Putamen (tissue), 1 donor: ENCODE results near the gene CAPZA1.
"Not testable (repeated sequence)": the region's sequence is repeated elsewhere in the genome, so short reads cannot be mapped to it uniquely, and the experiment has no call there.

Experiments
- DNase-seq: peaks from one replicate; pipeline ENCODE4 v3.0.0-alpha.2; 2016; ENCODE audit warnings: low spot score

The CAPZA1 gene

GRCh38 chr1:112628516-112628915 lies 8.9 kb downstream of the CAPZA1 start:
- DNase-seq = no peak

- DNase-seq = no peak
Measured at GRCh38 chr1:112629256-112629655, 9.6 kb downstream of the CAPZA1 start.

- DNase-seq = no peak
Measured at GRCh38 chr1:112633628-112634027, 14.0 kb downstream of the CAPZA1 start.

- DNase-seq = no peak
Measured at GRCh38 chr1:112634367-112634766, 14.7 kb downstream of the CAPZA1 start.

GRCh38 chr1:112636056-112636455 lies 16.4 kb downstream of the CAPZA1 start:
- DNase-seq = no peak

GRCh38 chr1:112636597-112637253 lies 17.1 kb downstream of the CAPZA1 start:
- DNase-seq = peak; percentile 45

GRCh38 chr1:112637254-112638109 lies 17.9 kb downstream of the CAPZA1 start:
- peak; percentile 77 for DNase-seq

GRCh38 chr1:112638110-112638428 lies 18.4 kb downstream of the CAPZA1 start:
- no peak for DNase-seq

GRCh38 chr1:112640437-112640836 lies 20.8 kb downstream of the CAPZA1 start:
- DNase-seq = not testable (repeated sequence)

GRCh38 chr1:112643080-112643479 lies 23.4 kb downstream of the CAPZA1 start:
- DNase-seq = no peak

- no peak for DNase-seq
Measured at GRCh38 chr1:112646225-112646624, 26.6 kb downstream of the CAPZA1 start.

GRCh38 chr1:112651205-112651604 lies 31.6 kb downstream of the CAPZA1 start:
- no peak for DNase-seq

- DNase-seq = no peak
Measured at GRCh38 chr1:112665857-112666256, 46.2 kb downstream of the CAPZA1 start.

GRCh38 chr1:112666946-112667345 lies 47.3 kb downstream of the CAPZA1 start:
- DNase-seq = no peak

GRCh38 chr1:112672009-112672408 lies 52.4 kb downstream of the CAPZA1 start:
- DNase-seq = no peak

- DNase-seq = no peak
Measured at GRCh38 chr1:112672842-112673241, 53.2 kb downstream of the CAPZA1 start.

- DNase-seq = peak; percentile 18
Measured at GRCh38 chr1:112673592-112674439, 54.2 kb downstream of the CAPZA1 start.

GRCh38 chr1:112674440-112674985 lies 54.9 kb downstream of the CAPZA1 start, which contains the start of gene MOV10:
Gene MOV10, plus strand, starts transcription at chr1:112674659. Its CDS starts 254 bp downstream, at chr1:112674913.
- DNase-seq = peak; percentile 42

GRCh38 chr1:112674986-112675727 lies 55.5 kb downstream of the CAPZA1 start:
- peak; percentile 32 for DNase-seq

GRCh38 chr1:112675728-112676381 lies 56.2 kb downstream of the CAPZA1 start:
- no peak for DNase-seq

GRCh38 chr1:112676543-112676942 lies 56.9 kb downstream of the CAPZA1 start:
- DNase-seq = no peak
